ENCODE results near the gene GRAMD4.

The GRAMD4 gene

GRCh38 chr22:46626911-46627805, 7.0 kb downstream of the GRAMD4 start:
- H3K9ac ChIP-seq, result peak overlapping the region in 2 of 11 experiments; percentile 23 to 24; a peak in 2 of 22 replicates
- H3K4me1 ChIP-seq, result peaks cover 46 to 96% (median 94%) of the 10 kb centered on the region in 10 experiments

GRCh38 chr22:46627806-46628482, 7.8 kb downstream of the GRAMD4 start:
- no peak overlapping the region for H3K27ac ChIP-seq

More at GRCh38 chr22:46626911-46627805, 7.0 kb downstream of the GRAMD4 start:
- peaks cover 17 to 73% (median 45%) of the 10 kb centered on the region in 11 experiments; a peak in 18 of 22 replicates for H4K20me1 ChIP-seq
- H3K36me3 ChIP-seq, result peaks cover 10 to 48% (median 19%) of the 10 kb centered on the region in 11 experiments; a peak in 17 of 22 replicates
- no peaks in the 10 kb centered on the region for H3K9me3 ChIP-seq (replicated peaks in 1 of 11)
- no peak overlapping the region for H3K4me3 ChIP-seq
- TF ChIP-seq Cebpa-rat (IDR thresholded peaks at IDR 0.05), result no peak
- H3K4me2 ChIP-seq, result peak overlapping the region in 7 of 11 experiments; percentile 6 to 98 (median 21); a peak in 11 of 22 replicates
- H3K27ac ChIP-seq, result peak overlapping the region in 3 of 11 experiments; percentile 22 to 93 (median 26); a peak in 5 of 22 replicates
- peaks cover 0 to 34% (median 0%) of the 10 kb centered on the region in 11 experiments; a peak in 5 of 22 replicates for H3K27me3 ChIP-seq

GRCh38 chr22:46628756-46629155, 8.6 kb downstream of the GRAMD4 start:
- no peak overlapping the region for H3K27ac ChIP-seq
- H3K4me3 ChIP-seq, result no peak overlapping the region
- no peak for TF ChIP-seq Cebpa-rat (IDR thresholded peaks at IDR 0.05)
- H3K36me3 ChIP-seq, result peaks cover 10 to 62% (median 28%) of the 10 kb centered on the region in 11 experiments; a peak in 20 of 22 replicates
- H3K9me3 ChIP-seq (replicated peaks in 1 of 11), result no peaks in the 10 kb centered on the region
- peaks cover 30 to 89% (median 61%) of the 10 kb centered on the region in 11 experiments; a peak in 18 of 22 replicates for H4K20me1 ChIP-seq
- peaks cover 32 to 97% (median 94%) of the 10 kb centered on the region in 10 experiments for H3K4me1 ChIP-seq
- H3K27me3 ChIP-seq, result peaks cover 0 to 45% (median 0%) of the 10 kb centered on the region in 11 experiments; a peak in 5 of 22 replicates
- peak overlapping the region in 3 of 11 experiments; percentile 18 to 54 (median 37); a peak in 2 of 22 replicates for H3K9ac ChIP-seq
- peak overlapping the region in 8 of 11 experiments; percentile 34 to 98 (median 74); a peak in 16 of 22 replicates for H3K4me2 ChIP-seq

More at GRCh38 chr22:46627806-46628482, 7.8 kb downstream of the GRAMD4 start:
- Histone ChIP-seq H3K36me3 (peaks cover 10 to 54% (median 24%) of the 10 kb centered on the region in 11 experiments; a peak in 18 of 22 replicates), H3K27me3 (peaks cover 0 to 42% (median 0%) of the 10 kb centered on the region in 11 experiments; a peak in 5 of 22 replicates), H3K4me1 (peaks cover 40 to 97% (median 94%) of the 10 kb centered on the region in 10 experiments), H3K4me3 (no peak overlapping the region), H3K4me2 (peak overlapping the region in 7 of 11 experiments; percentile 6 to 98 (median 19); a peak in 6 of 22 replicates), H3K9me3 (replicated peaks in 1 of 11) (no peaks in the 10 kb centered on the region), H3K9ac (peak overlapping the region in 2 of 11 experiments; percentile 23 to 24; a peak in 2 of 22 replicates), H4K20me1 (peaks cover 22 to 81% (median 53%) of the 10 kb centered on the region in 11 experiments; a peak in 18 of 22 replicates)
- no peak for TF ChIP-seq Cebpa-rat (IDR thresholded peaks at IDR 0.05)

- Histone ChIP-seq H3K4me2 (peak overlapping the region in 8 of 11 experiments; percentile 34 to 98 (median 74); a peak in 16 of 22 replicates), H3K4me3 (no peak overlapping the region), H3K9me3 (replicated peaks in 1 of 11) (no peaks in the 10 kb centered on the region), H3K36me3 (peaks cover 10 to 68% (median 28%) of the 10 kb centered on the region in 11 experiments; a peak in 20 of 22 replicates), H3K27me3 (peaks cover 0 to 45% (median 0%) of the 10 kb centered on the region in 11 experiments; a peak in 5 of 22 replicates), H3K27ac (peak overlapping the region in 1 of 11 experiments; percentile 6; a peak in 2 of 22 replicates), H3K4me1 (peaks cover 27 to 97% (median 93%) of the 10 kb centered on the region in 10 experiments), H3K9ac (peak overlapping the region in 3 of 11 experiments; percentile 18 to 54 (median 37); a peak in 4 of 22 replicates), H4K20me1 (peaks cover 33 to 93% (median 66%) of the 10 kb centered on the region in 11 experiments; a peak in 18 of 22 replicates)
- no peak for TF ChIP-seq Cebpa-rat (IDR thresholded peaks at IDR 0.05)
Observed at GRCh38 chr22:46629291-46629690, 9.1 kb downstream of the GRAMD4 start.

GRCh38 chr22:46631113-46631512, 10.9 kb downstream of the GRAMD4 start:
- Histone ChIP-seq H3K36me3 (peaks cover 10 to 59% (median 28%) of the 10 kb centered on the region in 11 experiments; a peak in 20 of 22 replicates), H3K27ac (peak overlapping the region in 3 of 11 experiments; percentile 9 to 55 (median 14); a peak in 5 of 22 replicates), H3K9ac (0 out of 22 replicates have a peak overlapping the region, but pooled peaks of 3 of the 11 experiments have one; percentile 35 to 41 (median 41)), H3K4me1 (peaks cover 13 to 87% (median 81%) of the 10 kb centered on the region in 10 experiments; a peak in 19 of 20 replicates), H3K4me2 (peak overlapping the region; percentile 48 to 98 (median 74); a peak in 21 of 22 replicates), H3K9me3 (replicated peaks in 1 of 11) (no peaks in the 10 kb centered on the region), H4K20me1 (peaks cover 35 to 88% (median 71%) of the 10 kb centered on the region in 11 experiments; a peak in 20 of 22 replicates), H3K4me3 (no peak overlapping the region), H3K27me3 (peaks cover 0 to 40% (median 0%) of the 10 kb centered on the region in 11 experiments; a peak in 5 of 22 replicates)
- TF ChIP-seq Cebpa-rat (IDR thresholded peaks at IDR 0.05), result no peak

GRCh38 chr22:46632646-46633249, 12.6 kb downstream of the GRAMD4 start:
- Histone ChIP-seq H3K4me3 (no peak overlapping the region), H3K9me3 (replicated peaks in 1 of 11) (no peaks in the 10 kb centered on the region), H3K4me2 (peak overlapping the region in 10 of 11 experiments; percentile 23 to 81 (median 70); a peak in 19 of 22 replicates), H3K4me1 (peaks cover 20 to 87% (median 82%) of the 10 kb centered on the region in 10 experiments; a peak in 19 of 20 replicates), H3K36me3 (peaks cover under 1 to 45% (median 17%) of the 10 kb centered on the region in 11 experiments; a peak in 19 of 22 replicates), H3K27me3 (peaks cover 0 to 40% (median 0%) of the 10 kb centered on the region in 11 experiments; a peak in 5 of 22 replicates), H3K27ac (peak overlapping the region in 3 of 11 experiments; percentile 5 to 40 (median 9); a peak in 5 of 22 replicates), H3K9ac (peak overlapping the region in 4 of 11 experiments; percentile 21 to 56 (median 46); a peak in 6 of 22 replicates), H4K20me1 (peaks cover 47 to 88% (median 74%) of the 10 kb centered on the region in 11 experiments; a peak in 20 of 22 replicates)
- no peak for TF ChIP-seq Cebpa-rat (IDR thresholded peaks at IDR 0.05)

GRCh38 chr22:46633334-46633890, 13.2 kb downstream of the GRAMD4 start:
- Histone ChIP-seq H3K4me2 (peak overlapping the region in 9 of 11 experiments; percentile 23 to 81 (median 71); a peak in 17 of 22 replicates), H3K4me1 (peaks cover 20 to 89% (median 82%) of the 10 kb centered on the region in 10 experiments; a peak in 19 of 20 replicates), H3K4me3 (no peak overlapping the region), H3K27me3 (peaks cover 0 to 40% (median 0%) of the 10 kb centered on the region in 11 experiments; a peak in 5 of 22 replicates), H3K9ac (peak overlapping the region in 5 of 11 experiments; percentile 21 to 56 (median 40); a peak in 5 of 22 replicates), H3K27ac (peak overlapping the region in 3 of 11 experiments; percentile 5 to 40 (median 9); a peak in 6 of 22 replicates), H4K20me1 (peaks cover 54 to 88% (median 75%) of the 10 kb centered on the region in 11 experiments; a peak in 20 of 22 replicates), H3K36me3 (peaks cover 0 to 46% (median 19%) of the 10 kb centered on the region in 11 experiments; a peak in 14 of 22 replicates), H3K9me3 (replicated peaks in 1 of 11) (no peaks in the 10 kb centered on the region)
- TF ChIP-seq Cebpa-rat (IDR thresholded peaks at IDR 0.05), result no peak

Data from BLaER1 treated with 17β-estradiol and CSF1 and Interleukin-3, amounts not matched to agents 10 nM and 100 nM (cell line).